ENCODE measurements around the gene DNAJA4.
A peak's percentile ranks its signal among the peaks of the same experiment; 100 is the strongest.

The DNAJA4 gene

GRCh38 chr15:78236491-78236890 lies 27.9 kb upstream of the DNAJA4 start:
- no peak overlapping the region for H3K4me3 ChIP-seq (ENCODE audit: low read depth, low read length)
- TF ChIP-seq CTCF (IDR thresholded peaks at IDR 0.05; ENCODE audit: low read depth, low read length, missing control alignments) = no peak
- DNase-seq (ENCODE audit: low read depth) = no peak
- in situ Hi-C loops (cut with HindIII; ENCODE audit: low sequenced_read_pairs) = no loop called here

GRCh38 chr15:78237146-78237545 lies 27.2 kb upstream of the DNAJA4 start:
- in situ Hi-C loops (cut with HindIII; ENCODE audit: low sequenced_read_pairs) = no loop called here
- TF ChIP-seq CTCF (IDR thresholded peaks at IDR 0.05; ENCODE audit: low read depth, low read length, missing control alignments) = no peak
- H3K4me3 ChIP-seq (ENCODE audit: low read depth, low read length) = no peak overlapping the region
- no peak for DNase-seq (ENCODE audit: low read depth)

GRCh38 chr15:78239811-78240210 lies 24.6 kb upstream of the DNAJA4 start:
- in situ Hi-C loops (cut with HindIII; ENCODE audit: low sequenced_read_pairs) = no loop called here
- no peak overlapping the region for H3K4me3 ChIP-seq (ENCODE audit: low read depth, low read length)
- no peak for TF ChIP-seq CTCF (IDR thresholded peaks at IDR 0.05; ENCODE audit: low read depth, low read length, missing control alignments)
- DNase-seq (ENCODE audit: low read depth) = no peak

- H3K4me3 ChIP-seq (ENCODE audit: low read depth, low read length) = no peak overlapping the region
- TF ChIP-seq CTCF (IDR thresholded peaks at IDR 0.05; ENCODE audit: low read depth, low read length, missing control alignments) = peak; percentile 87
- peak; percentile 18 for DNase-seq (ENCODE audit: low read depth)
- in situ Hi-C loops (cut with HindIII; ENCODE audit: low sequenced_read_pairs) = no loop called here
Observed at GRCh38 chr15:78241017-78241416, 23.3 kb upstream of the DNAJA4 start.

GRCh38 chr15:78242128-78242527 lies 22.2 kb upstream of the DNAJA4 start:
- no peak overlapping the region for H3K4me3 ChIP-seq (ENCODE audit: low read depth, low read length)
- in situ Hi-C loops (cut with HindIII; ENCODE audit: low sequenced_read_pairs) = no loop called here
- TF ChIP-seq CTCF (IDR thresholded peaks at IDR 0.05; ENCODE audit: low read depth, low read length, missing control alignments) = peak; percentile 43
- DNase-seq (ENCODE audit: low read depth) = no peak

DNA sequence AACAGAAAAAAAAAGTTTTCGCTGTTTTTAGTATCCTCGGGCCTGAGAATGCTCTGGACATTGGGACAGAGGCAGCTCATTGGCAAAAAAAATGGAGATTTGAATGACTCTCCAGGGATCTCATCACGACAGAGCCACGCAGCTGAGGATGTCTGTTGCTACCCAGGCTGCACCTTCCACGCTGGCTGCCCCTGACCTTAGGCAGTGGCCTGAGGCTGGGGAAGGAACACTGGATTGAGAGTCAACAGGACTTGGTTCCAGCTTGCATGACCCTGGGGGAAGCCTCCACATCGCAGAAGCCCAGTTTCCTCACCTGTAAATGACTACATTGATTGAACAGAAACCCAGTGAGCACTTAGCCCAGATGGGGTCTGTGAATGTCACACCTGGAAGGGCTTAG lies 21.3 kb upstream of the DNAJA4 start:
- no peak for TF ChIP-seq CTCF (IDR thresholded peaks at IDR 0.05; ENCODE audit: low read depth, low read length, missing control alignments)
- no peak for DNase-seq (ENCODE audit: low read depth)
- no peak overlapping the region for H3K4me3 ChIP-seq (ENCODE audit: low read depth, low read length)
- in situ Hi-C loops (cut with HindIII; ENCODE audit: low sequenced_read_pairs) = no loop called here

DNA sequence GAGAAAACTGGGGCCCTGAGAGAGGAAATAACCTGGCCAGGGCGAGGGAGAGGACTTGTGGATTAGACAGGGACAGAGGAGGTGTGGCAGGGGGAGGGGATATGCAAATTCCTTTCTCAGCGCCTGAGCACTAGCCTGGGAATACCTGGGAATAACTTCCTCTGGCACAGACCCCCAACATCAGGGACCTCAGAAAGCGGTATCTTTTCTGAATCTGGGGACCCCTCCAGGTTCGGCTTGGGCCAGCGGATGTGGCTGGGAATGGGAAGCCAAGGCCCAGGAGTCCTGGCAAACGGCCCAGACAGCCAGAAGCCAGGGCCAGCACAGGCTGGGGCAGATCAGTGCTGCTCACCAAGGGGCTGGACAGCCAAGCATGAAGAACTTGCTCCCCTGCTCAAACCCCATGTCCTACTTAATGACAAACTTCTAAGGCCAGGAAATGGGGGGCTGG lies 20.8 kb upstream of the DNAJA4 start:
- peak; percentile 59 for DNase-seq (ENCODE audit: low read depth)
- in situ Hi-C loops (cut with HindIII; ENCODE audit: low sequenced_read_pairs) = no loop called here
- H3K4me3 ChIP-seq (ENCODE audit: low read depth, low read length) = no peak overlapping the region
- TF ChIP-seq CTCF (IDR thresholded peaks at IDR 0.05; ENCODE audit: low read depth, low read length, missing control alignments) = no peak

Data from astrocyte of the cerebellum (primary cell).